ENCODE results near the gene SYCP2L. TPM values are rescaled to one million over a fixed set of nuclear protein-coding genes. Genes with fewer than 3 reads are reported as not detected.
A peak's percentile ranks its signal among the peaks of the same experiment; 100 is the strongest.

The SYCP2L gene
- total and polyA plus RNA-seq, 2 donors (not counting 1 experiment from before 2014, with no cell fraction given) = 0.19 TPM; not detected in 1

DNA sequence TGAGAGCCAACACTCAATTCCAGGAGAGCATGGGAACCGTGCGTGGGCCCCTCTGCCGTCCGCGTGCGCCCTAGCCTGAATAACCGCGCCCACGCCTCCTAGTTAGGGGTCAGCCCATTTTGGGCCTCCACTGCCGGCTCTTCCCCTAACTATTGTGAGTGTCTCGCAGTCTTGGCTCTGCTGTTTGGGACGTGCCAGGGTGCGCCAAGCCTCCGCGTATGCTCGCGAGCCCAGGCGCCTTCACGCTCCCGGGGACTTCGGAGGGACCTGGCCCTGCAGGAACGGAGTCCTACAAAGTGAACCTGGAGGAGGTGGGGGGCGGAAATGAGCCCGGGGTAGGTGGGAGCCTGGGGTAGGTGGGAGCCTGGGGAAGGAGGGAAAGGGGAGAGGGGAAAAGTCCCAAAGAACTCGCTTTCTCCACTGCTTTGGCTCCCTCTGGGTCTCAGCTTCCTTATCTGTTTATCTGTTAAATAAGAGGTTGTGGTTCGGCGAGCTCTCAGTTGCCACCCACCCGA, 4.1 kb upstream of the SYCP2L start:
- peaks cover 0 to 77% (median 69%) of the 10 kb centered on the region in 4 experiments for H3K27me3 ChIP-seq (replicated peaks in 1 of 4; ENCODE audit: control extremely low read depth in 1 of 4, control insufficient read depth in 3 of 4, insufficient read depth in 4 of 4, low read length in 3 of 4)
- H3K4me3 Mint-ChIP-seq = no peak overlapping the region
- POLR2A ChIA-PET = no interaction called here
- H3K36me3 ChIP-seq (replicated peaks in 1 of 2; ENCODE audit: control extremely low read depth in 1 of 2, control insufficient read depth in 1 of 2, extremely low read depth in 1 of 2, insufficient read depth in 2 of 2, low read length in 1 of 2) = no peaks in the 10 kb centered on the region
- peak overlapping the region; percentile 14 for H3K4me2 ChIP-seq (replicated peaks; ENCODE audit: low read depth, low read length, poor library complexity, severe bottlenecking)
- ATAC-seq (ENCODE audit: low read depth) = no peak
- intact Hi-C loops (cut with micrococcal nuclease) = no loop called here
- TF ChIP-seq CTCF (IDR thresholded peaks at IDR 0.05) (no peak), EZH2 (IDR thresholded peaks at IDR 0.05; ENCODE audit: borderline replicate concordance, insufficient read depth, low read depth, low read length, poor library complexity, severe bottlenecking) (no peak)
- 27% methylated on average over 23 of the region's 28 CpGs for WGBS (ENCODE audit: insufficient coverage)
- no peak overlapping the region for H3K27ac ChIP-seq (ENCODE audit: low read length in 2 of 2)
- peaks cover 0 to 51% (median 6%) of the 10 kb centered on the region in 3 donors for H3K9me3 ChIP-seq (ENCODE audit: control extremely low read depth in 1 of 3, control insufficient read depth in 2 of 3, insufficient read depth in 1 of 3, low read length in 2 of 3)
- no peak overlapping the region for H3K9ac ChIP-seq (ENCODE audit: low read length)
- peaks cover 67% of the 10 kb centered on the region for H3K27me3 Mint-ChIP-seq
- no peaks in the 10 kb centered on the region for H4K20me1 ChIP-seq (ENCODE audit: control insufficient read depth, insufficient read depth, low read length, poor library complexity, severe bottlenecking)
- H3K4me1 ChIP-seq (ENCODE audit: control insufficient read depth in 2 of 2, insufficient read depth in 2 of 2, low read length in 2 of 2) = peaks cover 40% of the 10 kb centered on the region in 2 donors
- H3K27ac Mint-ChIP-seq = no peak overlapping the region
- H3K4me3 ChIP-seq (ENCODE audit: control extremely low read depth in 1 of 5, extremely low read depth in 1 of 5, insufficient read depth in 1 of 5, low read depth in 2 of 5, low read length in 4 of 5) = no peak overlapping the region
- peak; percentile 37 for DNase-seq
- H2AFZ ChIP-seq (ENCODE audit: insufficient read depth, low read depth, low read length, poor library complexity, severe bottlenecking) = no peak overlapping the region
- H3K79me2 ChIP-seq (ENCODE audit: control insufficient read depth, insufficient read depth, low read length) = no peaks in the 10 kb centered on the region
- peaks cover 22% of the 10 kb centered on the region for H3K4me1 Mint-ChIP-seq
- H3K9me3 Mint-ChIP-seq (ENCODE audit: insufficient read depth) = no peaks in the 10 kb centered on the region
- CTCF ChIA-PET = interaction anchor here (0.5 kb wide), 1 partner anchor 404 kb away, joined by 3 read pairs; no protein-coding TSS in a partner anchor

Data from B cell (primary cell).